CD4-positive, alpha-beta T cell treated with Interleukin-2 at 100 ng/mL for 4 hours (primary cell): ENCODE data around the gene BCL2L1.
A peak's percentile ranks its signal among the peaks of the same experiment; 100 is the strongest.
"Not testable (repeated sequence)": the region's sequence is repeated elsewhere in the genome, so short reads cannot be mapped to it uniquely, and the experiment has no call there.

ENCODE experiments used
- DNase-seq: peaks from one replicate; pipeline ENCODE4 v3.0.0-alpha.2; 2020; ENCODE audit warnings: low spot score

BCL2L1 gene

DNA sequence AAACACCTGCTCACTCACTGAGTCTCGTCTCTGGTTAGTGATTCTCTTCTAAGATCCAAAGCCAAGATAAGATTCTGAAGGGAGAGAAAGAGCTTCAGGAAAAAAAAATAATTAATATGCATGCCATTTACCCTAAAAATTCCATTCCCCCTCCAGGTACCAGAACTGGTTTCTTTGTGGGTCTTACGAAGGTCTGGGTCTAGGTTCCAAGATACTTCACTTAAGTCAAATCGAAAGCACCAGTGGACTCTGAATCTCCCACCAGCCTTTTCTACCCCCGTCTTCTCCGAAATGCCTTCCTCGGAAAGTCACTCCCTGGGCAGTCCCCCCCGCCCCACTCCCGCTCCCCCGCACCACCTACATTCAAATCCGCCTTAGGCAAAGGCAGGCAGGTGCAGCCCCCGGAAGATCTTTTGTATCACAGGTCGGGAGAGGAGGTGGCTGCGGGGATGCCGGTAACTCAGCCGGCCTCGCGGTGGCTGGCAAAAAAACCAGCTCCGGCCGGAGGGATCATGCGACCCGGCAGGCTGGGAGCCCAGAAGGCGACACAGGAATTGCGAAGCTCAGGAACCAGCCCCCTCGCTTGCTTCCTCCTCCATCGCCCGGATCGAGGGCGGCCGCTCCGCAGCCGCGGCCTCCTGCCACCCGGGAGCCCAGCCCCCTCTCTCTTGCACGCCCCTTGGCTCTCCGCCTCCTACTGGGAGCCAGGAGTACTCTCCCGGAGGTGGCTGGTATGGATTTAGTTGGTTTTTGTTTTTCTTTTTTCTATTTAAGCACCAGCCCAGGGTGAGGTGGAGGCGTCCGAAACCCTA, at the start of gene BCL2L1:
Gene BCL2L1, minus strand, starts transcription at position 612 of the 812 bp plus-strand sequence. CDS start 650 bp downstream, outside the sequence.
- peak; percentile 84 for DNase-seq

DNA sequence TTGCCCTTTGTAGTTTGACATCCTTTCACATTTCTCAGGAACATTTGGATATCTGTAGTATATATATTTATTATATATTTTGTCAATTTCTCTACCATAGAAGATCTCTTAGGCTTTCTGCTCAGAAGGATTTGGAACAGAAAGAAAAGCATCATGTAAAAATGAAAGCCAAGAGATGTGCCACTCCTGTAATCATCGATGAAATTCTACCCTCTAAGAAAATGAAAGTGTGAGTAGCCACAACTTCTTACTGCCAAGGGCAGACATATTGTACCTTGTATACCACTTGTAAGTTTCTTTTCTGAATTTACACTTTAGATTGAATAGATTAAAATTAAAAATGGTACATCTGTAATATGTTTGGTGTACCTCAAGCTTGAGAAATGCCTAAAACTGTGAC, 47.6 kb upstream of the BCL2L1 start:
- peak; percentile 11 for DNase-seq

DNA sequence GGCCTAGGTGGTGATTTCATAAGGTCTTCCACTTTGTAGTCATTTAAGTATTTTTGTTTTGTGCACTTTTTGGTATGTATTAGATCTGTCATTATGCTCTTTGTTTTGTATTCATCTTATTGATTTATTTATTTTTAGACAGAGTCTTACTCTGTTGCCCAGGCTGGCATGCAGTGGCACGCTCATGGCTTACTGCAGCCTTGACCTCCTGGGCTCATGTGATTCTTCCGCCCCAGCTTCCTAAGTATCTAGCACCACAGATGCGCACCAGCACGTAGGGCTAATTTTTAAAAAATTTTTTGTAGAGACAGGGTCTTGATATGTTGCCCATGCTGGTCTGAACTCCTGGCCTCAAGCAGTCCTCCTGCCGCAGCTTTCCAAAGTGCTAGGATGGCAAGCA, 47.0 kb upstream of the BCL2L1 start:
- no peak for DNase-seq

DNA sequence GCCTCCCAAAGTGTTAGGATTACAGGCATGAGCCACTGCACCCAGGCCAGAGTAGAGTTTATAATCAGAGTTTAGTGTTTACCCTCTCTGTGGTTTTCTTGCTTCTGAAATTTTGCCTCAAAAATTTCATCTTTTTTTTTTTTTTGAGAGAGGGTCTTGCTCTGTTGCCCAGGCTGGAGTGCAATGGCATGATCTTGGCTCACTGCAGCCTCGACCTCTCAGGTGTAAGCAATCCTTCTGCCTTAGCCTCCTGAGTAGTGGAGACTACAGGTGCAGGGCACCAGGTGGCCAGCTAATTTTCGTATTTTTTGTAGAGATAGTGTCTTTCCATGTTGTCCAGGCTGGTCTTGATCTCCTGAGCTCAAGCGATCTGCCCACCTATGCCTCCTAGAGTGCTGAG, 45.1 kb upstream of the BCL2L1 start:
- DNase-seq, result no peak

GRCh38 chr20:31764641-31765305, 42.1 kb upstream of the BCL2L1 start:
- DNase-seq, result no peak

- no peak for DNase-seq
Measured at GRCh38 chr20:31760519-31761240, 38.0 kb upstream of the BCL2L1 start.

GRCh38 chr20:31759836-31760518, 37.3 kb upstream of the BCL2L1 start:
- DNase-seq, result no peak

GRCh38 chr20:31758991-31759390, 36.3 kb upstream of the BCL2L1 start:
- DNase-seq, result no peak

DNA sequence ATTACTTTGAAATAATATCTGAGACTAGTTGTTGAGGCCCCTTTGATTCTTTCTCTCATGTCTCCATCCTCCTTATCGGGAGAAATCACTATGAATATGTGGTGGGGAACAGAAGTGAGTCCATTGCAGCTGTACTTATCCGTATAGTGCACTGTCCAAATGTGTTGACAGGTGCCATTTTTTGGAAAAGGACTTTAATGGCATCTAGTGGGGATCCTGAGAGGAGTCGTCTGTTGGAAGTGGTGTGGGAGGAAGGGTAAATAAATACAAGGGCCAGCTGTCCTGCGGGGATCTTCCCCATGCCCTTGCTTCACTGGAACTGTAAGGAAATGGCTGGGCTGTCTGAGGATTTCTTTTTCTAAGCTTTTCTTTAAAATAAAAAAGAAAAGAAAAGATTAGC, 35.9 kb upstream of the BCL2L1 start:
- no peak for DNase-seq

GRCh38 chr20:31757254-31757653, 34.6 kb upstream of the BCL2L1 start:
- no peak for DNase-seq

- DNase-seq, result no peak
Measured at GRCh38 chr20:31751126-31751525, 28.5 kb upstream of the BCL2L1 start.

DNA sequence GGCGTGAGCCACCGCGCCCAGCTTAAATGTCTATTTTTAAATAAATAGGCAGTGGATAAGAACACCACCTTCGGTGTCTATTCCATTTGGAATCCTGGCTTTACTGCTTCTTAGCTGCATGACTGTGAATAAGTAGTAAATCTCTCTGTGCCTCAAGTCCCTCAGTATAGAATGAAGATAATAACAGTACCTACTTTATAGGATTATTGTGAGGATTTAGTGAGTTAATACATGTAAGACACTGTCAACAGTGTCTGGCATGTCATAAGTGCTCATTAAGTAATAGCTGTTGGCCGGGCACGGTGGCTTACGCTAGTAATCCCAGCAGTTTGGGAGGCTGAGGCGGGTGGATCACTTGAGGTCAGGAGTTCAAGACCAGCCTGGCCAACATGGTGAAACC, 26.6 kb upstream of the BCL2L1 start:
- DNase-seq, result no peak

GRCh38 chr20:31747640-31748039, 25.0 kb upstream of the BCL2L1 start:
- no peak for DNase-seq

DNA sequence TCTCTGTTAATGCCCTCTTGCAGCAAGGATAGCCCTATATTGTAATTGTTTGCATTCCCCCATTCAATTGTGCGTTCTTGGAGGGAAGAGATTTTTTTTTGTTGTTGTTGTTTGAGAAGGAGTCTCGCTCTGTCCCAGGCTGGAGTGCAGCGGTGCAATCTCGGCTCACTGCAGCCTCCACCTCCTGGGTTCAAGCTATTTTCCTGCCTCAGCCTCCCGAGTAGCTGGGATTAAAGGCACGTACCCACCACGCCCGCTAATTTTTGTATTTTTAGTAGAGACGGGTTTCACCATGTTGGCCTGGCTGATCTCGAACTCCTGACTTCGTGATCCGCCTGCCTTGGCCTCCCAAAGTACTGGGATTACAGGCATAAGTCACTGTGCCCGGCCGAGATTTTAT, 24.4 kb upstream of the BCL2L1 start:
- DNase-seq, result not testable (repeated sequence)

GRCh38 chr20:31746068-31746878, 23.6 kb upstream of the BCL2L1 start:
- no peak for DNase-seq

- no peak for DNase-seq
Measured at GRCh38 chr20:31740656-31741323, 18.1 kb upstream of the BCL2L1 start.

DNA sequence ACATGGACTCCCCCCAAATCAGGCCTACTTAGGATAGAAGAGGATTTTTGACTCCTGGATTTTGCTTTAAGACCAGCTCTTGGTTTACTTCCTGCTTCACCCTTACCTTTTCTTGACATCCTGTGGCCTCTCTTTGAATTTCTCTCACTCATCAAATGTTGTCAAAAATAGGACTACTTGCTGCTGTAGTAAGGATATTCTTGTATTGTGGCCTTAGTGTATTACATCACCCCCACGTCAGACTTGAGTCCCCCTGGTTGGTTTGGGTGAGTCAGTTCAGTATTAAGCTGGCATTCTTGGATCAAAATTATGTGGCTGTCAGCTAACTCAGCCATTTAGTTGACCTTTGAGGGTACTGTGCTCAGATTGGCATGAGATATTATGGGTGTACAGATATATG, 17.5 kb upstream of the BCL2L1 start:
- no peak for DNase-seq

- no peak for DNase-seq
Measured at GRCh38 chr20:31739550-31739977, 16.9 kb upstream of the BCL2L1 start.

- DNase-seq, result peak; percentile 91
Measured at GRCh38 chr20:31738729-31739549, 16.3 kb upstream of the BCL2L1 start, which contains the start of gene TPX2. TPX2 (plus strand) TSS chr20:31739290; CDS start chr20:31757477, 18,187 bp downstream.

GRCh38 chr20:31731321-31731717, 8.7 kb upstream of the BCL2L1 start:
- no peak for DNase-seq
